Transverse colon (tissue), 4 donors: ENCODE measurements around the gene SDSL.

Source experiments
- CTCF ChIP-seq, 5 experiments: fragments of 200-600 bp in 3 of 5; fragments of 450-650 bp in 2 of 5; sonication (generic) in 3 of 5; IDR thresholded peaks; 1 replicate in 2 of 5; 2 replicates in 3 of 5; pipeline ENCODE4 v1.5.1; 2016 to 2017; ENCODE audit warnings: antibody characterized with exemption in 5 of 5, inconsistent platforms in 3 of 5, mild to moderate bottlenecking in 2 of 5, moderate library complexity in 1 of 5
- EP300 ChIP-seq: sonication (generic); formaldehyde crosslinking; IDR thresholded peaks from one replicate; pipeline ENCODE4 v1.6.1; 2017; ENCODE audit warnings: antibody characterized with exemption, low read depth
- POLR2A ChIP-seq: fragments of 450-650 bp; IDR thresholded peaks from one replicate; pipeline ENCODE4 v1.6.1; 2016; ENCODE audit warnings: antibody characterized with exemption, mild to moderate bottlenecking, moderate library complexity
- POLR2AphosphoS5 ChIP-seq, 3 donors: sonication (generic); formaldehyde crosslinking; IDR thresholded peaks; one replicate each; pipeline ENCODE4 v1.6.1; 2016; ENCODE audit warnings: antibody characterized with exemption in 3 of 3

- TF ChIP-seq POLR2AphosphoS5 (IDR thresholded peaks at IDR 0.05) (no peak), POLR2A (no peak), EP300 (no peak), CTCF (IDR thresholded peaks at IDR 0.05) (no peak)
Measured at GRCh38 chr12:113400362-113400761, 21.8 kb upstream of the SDSL start.
